ENCODE results near the gene ZNF441. TPM values are rescaled to one million over a fixed set of nuclear protein-coding genes. Genes with fewer than 3 reads are reported as not detected.

Gene ZNF441
- total RNA-seq, 4 donors from 2014 or later = 8.3 to 20.9 (median 14.8) TPM

GRCh38 chr19:11781295-11782057 lies 14.7 kb downstream of the ZNF441 start:
- H3K36me3 ChIP-seq = peaks cover 6 to 75% (median 33%) of the 10 kb centered on the region in 4 donors
- WGBS, 2 donors (ENCODE audit: low coverage in 1 of 2) = 90 to 95% methylated on average over 5 of the region's 5 CpGs
- in situ Hi-C loops (cut with MboI; ENCODE audit: low pct_ligation_motif_present in 1 of 4, low pct_unique_long_range_greater_than_20kb in 1 of 4, low sequenced_read_pairs in 3 of 4) = no loop called here

GRCh38 chr19:11783767-11784166 lies 17.0 kb downstream of the ZNF441 start:
- peaks cover 55 to 81% of the 10 kb centered on the region in 2 donors for H3K9me3 ChIP-seq
- intact Hi-C loops (cut with DNase I; ENCODE audit: low total_unique reads) = no loop called here

More at GRCh38 chr19:11781295-11782057, 14.7 kb downstream of the ZNF441 start:
- H3K9me3 ChIP-seq = peaks cover 44 to 74% of the 10 kb centered on the region in 2 donors
- no peak overlapping the region for H3K27ac ChIP-seq
- H3K4me1 ChIP-seq = no peaks in the 10 kb centered on the region
- intact Hi-C loops (cut with DNase I; ENCODE audit: low total_unique reads) = no loop called here
- no peak for DNase-seq
- TF ChIP-seq POLR2A (IDR thresholded peaks at IDR 0.05) (no peak), EP300 (IDR thresholded peaks at IDR 0.05; ENCODE audit: low read depth) (no peak), POLR2AphosphoS5 (IDR thresholded peaks at IDR 0.05) (no peak), CTCF (IDR thresholded peaks at IDR 0.05) (no peak)
- H3K4me3 ChIP-seq = no peak overlapping the region
- no peaks in the 10 kb centered on the region for H3K27me3 ChIP-seq

GRCh38 chr19:11784356-11784755 lies 17.6 kb downstream of the ZNF441 start:
- H3K4me3 ChIP-seq = no peak overlapping the region
- 83 to 96% methylated on average over 2 to 3 of the region's 3 CpGs for WGBS, 2 donors (ENCODE audit: low coverage in 1 of 2)
- H3K36me3 ChIP-seq = peaks cover 6 to 47% (median 20%) of the 10 kb centered on the region in 4 donors
- H3K27me3 ChIP-seq = no peaks in the 10 kb centered on the region
- in situ Hi-C loops (cut with MboI; ENCODE audit: low pct_ligation_motif_present in 1 of 4, low pct_unique_long_range_greater_than_20kb in 1 of 4, low sequenced_read_pairs in 3 of 4) (no loop called here), intact Hi-C loops (cut with DNase I; ENCODE audit: low total_unique reads) (no loop called here)
- TF ChIP-seq CTCF (IDR thresholded peaks at IDR 0.05) (no peak), POLR2AphosphoS5 (IDR thresholded peaks at IDR 0.05) (no peak), POLR2A (IDR thresholded peaks at IDR 0.05) (no peak), EP300 (IDR thresholded peaks at IDR 0.05; ENCODE audit: low read depth) (no peak)
- no peak for DNase-seq
- H3K9me3 ChIP-seq = peaks cover 61 to 81% of the 10 kb centered on the region in 2 donors
- H3K27ac ChIP-seq = no peak overlapping the region
- H3K4me1 ChIP-seq = no peaks in the 10 kb centered on the region

More at GRCh38 chr19:11783767-11784166, 17.0 kb downstream of the ZNF441 start:
- in situ Hi-C loops (cut with MboI; ENCODE audit: low pct_ligation_motif_present in 1 of 4, low pct_unique_long_range_greater_than_20kb in 1 of 4, low sequenced_read_pairs in 3 of 4) = no loop called here
- Histone ChIP-seq H3K27ac (no peak overlapping the region), H3K4me3 (no peak overlapping the region), H3K27me3 (no peaks in the 10 kb centered on the region), H3K4me1 (no peaks in the 10 kb centered on the region), H3K36me3 (peaks cover 6 to 53% (median 23%) of the 10 kb centered on the region in 4 donors)
- no peak for DNase-seq
- no peak for TF ChIP-seq POLR2A (IDR thresholded peaks at IDR 0.05)
- TF ChIP-seq EP300 (IDR thresholded peaks at IDR 0.05; ENCODE audit: low read depth) = no peak
- TF ChIP-seq CTCF (IDR thresholded peaks at IDR 0.05) = no peak
- TF ChIP-seq POLR2AphosphoS5 (IDR thresholded peaks at IDR 0.05) = no peak
- 94 to 100% methylated on average over 1 of the region's 1 CpG for WGBS, 2 donors (ENCODE audit: low coverage in 1 of 2)

GRCh38 chr19:11787536-11787935 lies 20.7 kb downstream of the ZNF441 start:
- DNase-seq = no peak
- H3K4me1 ChIP-seq = no peaks in the 10 kb centered on the region
- in situ Hi-C loops (cut with MboI; ENCODE audit: low pct_ligation_motif_present in 1 of 4, low pct_unique_long_range_greater_than_20kb in 1 of 4, low sequenced_read_pairs in 3 of 4) = no loop called here
- H3K4me3 ChIP-seq = no peak overlapping the region
- 83 to 88% methylated on average over 3 of the region's 3 CpGs for WGBS, 2 donors (ENCODE audit: low coverage in 1 of 2)
- H3K27ac ChIP-seq = no peak overlapping the region
- intact Hi-C loops (cut with DNase I; ENCODE audit: low total_unique reads) = no loop called here
- H3K36me3 ChIP-seq = peaks cover 0 to 15% (median 0%) of the 10 kb centered on the region in 4 donors
- TF ChIP-seq EP300 (IDR thresholded peaks at IDR 0.05; ENCODE audit: low read depth) = no peak
- TF ChIP-seq POLR2AphosphoS5 (IDR thresholded peaks at IDR 0.05) = no peak
- no peak for TF ChIP-seq CTCF (IDR thresholded peaks at IDR 0.05)
- TF ChIP-seq POLR2A (IDR thresholded peaks at IDR 0.05) = no peak
- H3K9me3 ChIP-seq = peaks cover 39 to 56% of the 10 kb centered on the region in 2 donors
- no peaks in the 10 kb centered on the region for H3K27me3 ChIP-seq
